Activated CD8-positive, alpha-beta memory T cell treated with anti-CD3 and anti-CD28 coated beads, Interleukin-2, amount 50 U/mL, for 1 hour (primary cell): ENCODE measurements around the gene MAST2.

Source experiments
- DNase-seq: peaks from one replicate; pipeline ENCODE4 v3.0.0-alpha.2; 2020; ENCODE audit errors: extremely low read depth

MAST2 gene

GRCh38 chr1:45979074-45979777 lies 175.8 kb downstream of the MAST2 start:
- DNase-seq, result no peak

GRCh38 chr1:45979778-45980176 lies 176.4 kb downstream of the MAST2 start:
- DNase-seq, result no peak

GRCh38 chr1:45982359-45982758 lies 178.9 kb downstream of the MAST2 start:
- DNase-seq, result no peak

GRCh38 chr1:45983967-45984366 lies 180.6 kb downstream of the MAST2 start:
- no peak for DNase-seq

GRCh38 chr1:45987204-45987603 lies 183.8 kb downstream of the MAST2 start:
- no peak for DNase-seq

- DNase-seq, result no peak
Measured at GRCh38 chr1:45989249-45989648, 185.8 kb downstream of the MAST2 start.

- no peak for DNase-seq
Measured at GRCh38 chr1:45994423-45994822, 191.0 kb downstream of the MAST2 start.

- no peak for DNase-seq
Measured at GRCh38 chr1:45995298-45995697, 191.9 kb downstream of the MAST2 start.

GRCh38 chr1:45998020-45998617 lies 194.7 kb downstream of the MAST2 start:
- no peak for DNase-seq

- no peak for DNase-seq
Measured at GRCh38 chr1:45999507-45999906, 196.1 kb downstream of the MAST2 start.

- DNase-seq, result no peak
Measured at GRCh38 chr1:46001081-46001785, 197.8 kb downstream of the MAST2 start.

GRCh38 chr1:46002551-46003150 lies 199.2 kb downstream of the MAST2 start:
- DNase-seq, result no peak

GRCh38 chr1:46003315-46003714 lies 199.9 kb downstream of the MAST2 start:
- DNase-seq, result no peak

GRCh38 chr1:46004492-46004891 lies 201.1 kb downstream of the MAST2 start:
- DNase-seq, result no peak

GRCh38 chr1:46005594-46005993 lies 202.2 kb downstream of the MAST2 start:
- DNase-seq, result no peak

GRCh38 chr1:46008585-46008984 lies 205.2 kb downstream of the MAST2 start:
- DNase-seq, result no peak

- DNase-seq, result no peak
Measured at GRCh38 chr1:46010611-46011010, 207.2 kb downstream of the MAST2 start.

- no peak for DNase-seq
Measured at GRCh38 chr1:46011121-46011695, 207.8 kb downstream of the MAST2 start.

- no peak for DNase-seq
Measured at GRCh38 chr1:46012236-46012635, 208.8 kb downstream of the MAST2 start.

GRCh38 chr1:46013581-46013980 lies 210.2 kb downstream of the MAST2 start:
- no peak for DNase-seq

GRCh38 chr1:46017876-46018503 lies 214.6 kb downstream of the MAST2 start:
- DNase-seq, result no peak

GRCh38 chr1:46019348-46019747 lies 215.9 kb downstream of the MAST2 start:
- DNase-seq, result no peak
